SW480 (cell line): ENCODE results near the gene PRSS1.
"Not testable (repeated sequence)": the region's sequence is repeated elsewhere in the genome, so short reads cannot be mapped to it uniquely, and the experiment has no call there.

ENCODE experiments used
- DNase-seq: peaks from one replicate; pipeline ENCODE4 v3.0.0-alpha.2; 2016; ENCODE audit warnings: low spot score

PRSS1 gene

DNA sequence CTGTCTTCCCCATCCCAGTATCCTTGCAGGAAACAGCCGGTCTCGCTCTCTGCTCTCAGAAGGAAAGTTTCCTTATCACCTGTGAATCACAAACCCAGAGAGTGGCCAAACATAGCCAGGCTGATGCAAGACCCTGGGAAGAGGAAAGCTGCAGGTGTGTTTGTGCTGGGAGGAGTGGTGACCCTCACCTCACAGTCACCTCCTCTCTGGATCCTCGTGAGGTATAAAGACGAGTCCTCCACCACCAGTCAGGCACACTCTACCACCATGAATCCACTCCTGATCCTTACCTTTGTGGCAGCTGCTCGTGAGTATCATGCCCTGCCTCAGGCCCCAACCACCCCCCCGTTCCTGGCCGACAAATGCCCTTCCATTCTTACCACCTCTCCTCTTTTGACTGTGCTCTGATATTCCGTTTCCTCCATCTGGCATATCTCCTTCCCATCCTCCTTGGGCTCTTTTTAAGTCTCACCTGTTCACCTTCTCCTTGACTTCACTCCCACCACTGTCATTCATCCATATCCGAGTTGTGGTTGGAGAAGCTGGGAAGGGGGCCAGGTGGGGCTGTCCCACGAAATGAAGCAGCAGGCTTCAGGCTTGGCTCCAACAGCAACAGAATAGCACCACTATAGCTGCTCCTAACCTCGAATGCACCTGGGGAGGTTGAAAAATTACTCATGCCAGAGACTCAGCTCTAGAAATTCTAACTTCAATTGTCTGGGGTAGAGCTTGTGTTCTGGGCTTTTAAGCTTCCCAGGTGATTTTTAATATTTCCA lies at the start of gene PRSS1:
PRSS1 (plus strand) TSS at position 255 of the 776 bp plus-strand sequence; CDS start at position 268, 13 bp downstream.
- no peak for DNase-seq

DNA sequence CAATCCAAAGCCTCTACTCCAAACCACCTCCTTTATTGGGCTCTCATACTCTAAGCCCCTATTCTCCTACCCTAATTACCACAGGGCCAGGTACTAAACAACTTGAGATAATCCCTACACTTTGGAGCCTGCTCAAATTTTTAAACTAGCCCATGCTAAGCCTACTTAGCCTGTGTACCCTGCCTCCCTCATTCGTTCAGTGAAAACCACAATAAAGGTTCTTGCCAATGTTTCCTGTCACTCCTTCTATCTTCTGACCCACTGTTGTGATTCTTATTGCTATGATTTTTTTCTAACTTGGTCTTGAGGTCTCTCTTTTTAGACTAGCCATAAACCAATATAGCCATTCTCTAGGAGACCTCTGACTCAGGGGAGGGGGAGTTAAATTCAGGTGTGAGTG lies 48.3 kb upstream of the PRSS1 start:
- DNase-seq = not testable (repeated sequence)

DNA sequence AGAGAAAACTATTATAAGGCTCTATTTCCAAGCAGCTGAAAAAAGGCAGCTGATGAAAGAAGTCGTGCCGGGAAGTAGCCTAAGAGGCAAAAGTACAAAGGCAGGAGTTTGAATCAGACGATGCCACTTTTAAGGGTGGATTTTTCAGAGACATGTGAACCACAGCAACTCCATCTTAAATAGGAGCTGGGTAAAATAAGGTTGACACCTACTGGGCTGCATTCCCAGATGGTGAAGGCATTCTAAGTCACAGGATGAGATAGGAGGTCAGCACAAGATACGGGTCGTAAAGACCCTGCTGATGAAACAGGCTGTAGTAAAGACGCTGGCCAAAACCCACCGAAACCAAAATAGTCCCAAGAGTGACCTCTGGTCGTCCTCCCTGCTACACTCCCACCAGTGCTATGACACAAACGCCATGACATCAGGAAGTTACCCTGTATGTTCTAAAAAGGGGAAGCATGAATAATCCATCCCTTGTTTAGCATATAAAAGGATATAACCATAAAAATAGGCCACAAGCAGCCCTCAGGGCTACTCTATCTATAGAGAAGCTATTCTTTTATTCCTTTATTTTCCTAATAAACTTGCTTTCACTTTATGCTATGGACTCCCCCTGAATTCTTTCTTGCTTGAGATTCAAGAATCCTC lies 45.5 kb upstream of the PRSS1 start:
- no peak for DNase-seq

DNA sequence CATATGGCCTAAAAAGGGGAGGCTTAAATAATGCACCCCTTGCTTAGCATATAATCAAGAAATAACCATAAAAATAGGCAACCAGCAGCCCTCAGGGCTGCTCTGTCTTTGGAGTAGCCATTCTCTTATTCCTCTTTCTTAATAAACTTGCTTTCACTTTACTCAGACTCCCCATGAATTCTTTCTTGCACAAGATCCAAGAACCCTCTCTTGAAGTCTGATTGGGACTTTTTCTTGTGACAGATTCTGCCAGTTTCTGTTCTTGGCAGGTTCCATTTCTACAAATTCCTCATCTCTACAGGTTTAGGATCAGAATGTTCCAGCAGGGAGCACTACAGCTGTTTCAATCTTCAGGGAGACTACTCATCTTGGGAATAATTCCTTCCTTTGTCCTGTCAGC lies 40.5 kb upstream of the PRSS1 start:
- not testable (repeated sequence) for DNase-seq

DNA sequence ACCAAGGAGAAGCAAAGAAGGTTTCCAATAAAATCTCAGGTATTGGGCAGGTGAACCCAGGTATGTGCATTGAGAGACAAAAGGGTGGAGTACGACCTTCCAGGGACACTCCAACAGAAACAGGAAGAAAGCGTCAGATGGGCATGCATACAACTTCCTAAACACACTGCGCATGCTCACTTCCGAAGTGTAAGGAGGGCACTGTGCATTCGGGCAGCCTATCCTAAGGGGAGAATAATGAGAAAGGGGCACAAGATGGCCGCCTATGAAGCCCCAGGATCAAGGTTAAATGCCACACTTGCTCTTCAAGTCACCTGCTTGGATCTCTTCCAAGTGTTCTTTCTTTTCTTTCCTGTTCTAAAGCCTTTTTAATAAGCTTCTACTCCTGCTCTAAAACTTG lies 39.4 kb upstream of the PRSS1 start:
- DNase-seq = no peak

DNA sequence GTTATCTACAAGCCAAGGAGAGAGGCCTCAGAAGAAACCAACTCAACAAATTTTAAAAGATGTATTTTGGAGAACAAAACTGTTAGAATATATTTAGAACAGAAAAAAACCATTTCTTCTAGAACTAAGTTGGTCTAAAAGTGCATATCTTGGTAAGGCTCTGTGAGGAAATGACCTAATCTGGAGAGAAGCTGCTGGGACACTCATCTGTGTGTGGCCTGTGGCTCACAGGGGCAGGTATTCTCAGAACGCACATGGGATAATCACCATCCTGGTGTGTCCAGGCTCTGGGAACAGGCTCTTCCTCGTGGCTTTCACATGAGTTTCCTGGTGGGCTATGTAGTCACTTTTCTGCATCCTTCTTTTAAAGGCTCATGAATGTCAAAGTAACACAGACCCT lies 38.1 kb upstream of the PRSS1 start:
- DNase-seq = no peak

DNA sequence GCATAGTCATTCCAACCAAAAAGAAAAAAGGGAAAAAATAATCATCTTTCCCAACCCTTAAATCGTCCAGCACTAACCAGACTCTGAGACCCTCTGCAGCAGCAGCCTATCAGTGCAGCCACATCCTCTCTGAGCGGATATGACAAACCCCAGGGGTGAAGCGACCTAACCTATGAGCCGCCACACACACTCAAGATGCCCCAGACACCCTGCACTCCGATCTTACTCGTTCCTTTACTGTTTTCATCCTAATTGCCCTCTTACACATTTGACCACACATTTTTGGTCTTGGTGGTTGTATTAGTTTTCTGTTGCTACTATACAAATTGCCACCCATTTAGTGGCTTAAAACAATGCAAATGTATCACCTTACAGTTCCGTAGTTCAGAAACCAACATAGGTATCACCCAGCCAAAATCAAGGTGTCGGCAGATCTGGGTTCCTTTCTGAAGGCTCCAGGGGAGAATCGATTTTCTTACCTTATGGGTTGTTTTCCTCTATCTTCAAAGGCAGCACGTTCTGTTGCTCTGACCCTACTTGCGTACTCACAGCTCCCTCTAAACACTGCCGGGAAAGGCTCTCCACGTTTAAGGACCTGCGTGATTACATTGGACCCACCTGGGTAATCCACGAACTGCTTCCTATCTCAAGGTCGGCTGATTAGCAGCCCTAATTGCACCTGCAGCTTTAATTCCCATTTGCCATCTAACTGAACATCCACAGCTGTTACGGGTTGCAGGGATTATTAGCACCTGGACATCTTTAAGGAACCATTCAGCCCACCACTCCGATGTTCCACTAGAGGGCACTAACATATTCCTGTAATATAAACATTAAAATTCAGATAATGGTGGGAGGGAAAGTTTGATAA lies 37.3 kb upstream of the PRSS1 start:
- DNase-seq = peak; percentile 55

DNA sequence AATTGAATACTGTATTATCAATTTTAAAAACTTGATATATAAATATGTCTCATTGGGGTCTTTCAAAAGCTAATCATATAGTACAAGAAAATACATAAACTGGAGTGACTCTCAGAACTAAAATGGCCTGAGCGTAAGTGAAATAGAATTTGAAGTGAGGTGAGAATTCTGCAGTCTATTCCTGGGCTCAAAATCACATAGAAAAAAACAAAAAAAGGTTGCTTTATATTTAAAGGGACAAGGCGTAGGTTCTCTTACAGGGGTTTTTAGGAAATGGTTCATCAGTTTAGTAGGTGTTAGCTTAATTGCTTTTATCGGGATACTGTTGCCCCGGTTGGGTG lies 36.7 kb upstream of the PRSS1 start:
- DNase-seq = no peak

DNA sequence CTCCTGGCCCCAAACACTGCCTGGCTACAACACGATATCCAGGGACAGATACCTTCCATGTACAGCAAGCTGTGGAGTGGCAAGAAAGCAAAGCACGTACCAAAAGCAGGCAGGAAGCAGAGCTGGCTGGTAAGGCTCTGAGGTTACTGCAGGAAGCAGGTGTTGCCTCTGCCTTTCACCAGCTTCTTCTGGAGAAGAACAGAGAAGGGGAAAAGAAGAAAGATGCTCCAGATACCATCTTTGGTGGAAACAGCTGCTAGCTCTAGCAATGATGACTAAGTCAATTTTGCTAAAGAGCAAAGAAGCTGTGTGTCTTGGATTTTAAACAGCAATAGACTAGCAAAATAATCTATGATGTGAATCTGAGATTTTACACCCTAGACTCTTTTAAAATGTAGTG lies 34.9 kb upstream of the PRSS1 start:
- no peak for DNase-seq

DNA sequence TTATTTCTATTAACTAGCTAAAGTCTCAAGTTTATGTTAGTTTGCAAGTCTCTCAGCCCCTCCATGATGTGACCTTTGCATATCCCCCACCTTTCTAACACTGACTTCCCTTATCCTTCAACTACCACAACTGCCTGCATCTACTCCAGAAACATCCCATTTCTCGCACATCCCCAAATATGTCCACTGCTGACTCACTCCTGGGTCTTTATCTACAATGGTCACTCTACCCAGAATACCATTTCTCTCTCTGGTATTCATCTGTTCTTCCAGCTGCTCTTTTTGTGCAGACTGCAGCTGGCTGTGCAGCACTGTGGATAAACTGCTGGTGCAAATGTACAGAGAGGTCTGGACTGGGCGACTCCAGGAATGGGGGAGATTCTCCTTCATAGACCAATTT lies 32.7 kb upstream of the PRSS1 start:
- no peak for DNase-seq

DNA sequence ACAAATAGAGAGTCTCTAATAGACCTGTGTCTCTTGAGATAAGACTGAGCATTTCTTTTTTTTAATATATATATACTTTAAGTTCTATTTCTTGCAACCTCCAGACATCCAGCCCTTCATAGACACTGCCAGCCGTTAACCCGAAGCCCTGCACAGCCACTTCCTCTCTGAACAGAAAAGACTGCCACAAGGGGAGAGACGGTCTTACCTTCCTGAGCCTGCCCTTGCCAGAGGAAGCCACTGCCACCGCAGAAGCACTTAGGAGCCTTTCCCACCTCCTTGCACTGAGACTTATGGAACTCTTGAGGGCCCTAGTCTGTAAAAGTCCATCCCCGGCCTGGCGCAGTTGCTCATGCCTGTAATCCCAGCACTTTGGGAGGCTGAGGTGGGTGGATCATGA lies 31.8 kb upstream of the PRSS1 start:
- no peak for DNase-seq

DNA sequence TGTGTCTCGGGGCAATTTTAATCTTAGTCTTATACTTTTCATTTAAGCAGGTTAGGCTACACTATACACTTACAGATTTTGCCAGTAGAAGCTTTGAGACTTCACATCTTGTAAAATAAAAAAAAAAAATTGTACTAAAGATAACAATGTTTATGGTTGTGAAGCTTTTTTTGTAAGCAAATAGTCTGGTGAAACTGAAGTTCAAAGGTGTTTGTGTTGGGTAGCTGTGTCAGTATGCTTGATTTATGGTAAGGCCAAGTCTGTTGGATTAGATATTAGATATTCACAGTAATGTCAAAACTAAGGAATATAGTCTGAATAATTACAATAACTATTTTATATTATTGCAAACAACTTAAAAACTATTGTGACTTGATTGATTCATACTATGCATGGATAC lies 31.0 kb upstream of the PRSS1 start:
- no peak for DNase-seq

DNA sequence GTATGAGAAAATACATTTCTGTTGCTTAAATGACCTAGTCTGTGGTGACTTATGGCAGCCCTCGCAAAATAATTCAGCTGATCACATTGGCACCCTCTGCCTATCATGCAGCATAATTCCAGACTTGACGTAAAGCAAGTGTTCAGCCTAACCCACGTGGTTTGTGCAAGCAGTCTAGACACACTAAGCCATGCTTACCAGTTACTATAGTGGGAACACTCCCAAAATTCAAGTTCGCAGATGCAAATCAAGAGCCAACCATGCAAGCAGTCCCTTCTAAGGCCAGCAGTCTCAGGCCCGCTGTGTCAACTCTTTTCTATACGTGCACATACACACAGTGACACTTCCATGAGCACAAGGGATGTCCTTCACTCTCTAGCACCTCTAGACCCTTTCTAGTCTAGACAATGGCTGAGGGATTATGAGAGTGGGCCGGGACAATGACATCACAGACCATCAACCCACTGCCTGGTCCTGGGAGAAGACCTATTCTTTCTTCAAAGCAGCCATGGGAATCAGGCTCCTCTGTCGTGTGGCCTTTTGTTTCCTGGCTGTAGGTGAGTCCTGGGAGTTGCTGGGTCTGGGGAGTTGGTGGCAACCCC lies 29.0 kb upstream of the PRSS1 start:
- no peak for DNase-seq

DNA sequence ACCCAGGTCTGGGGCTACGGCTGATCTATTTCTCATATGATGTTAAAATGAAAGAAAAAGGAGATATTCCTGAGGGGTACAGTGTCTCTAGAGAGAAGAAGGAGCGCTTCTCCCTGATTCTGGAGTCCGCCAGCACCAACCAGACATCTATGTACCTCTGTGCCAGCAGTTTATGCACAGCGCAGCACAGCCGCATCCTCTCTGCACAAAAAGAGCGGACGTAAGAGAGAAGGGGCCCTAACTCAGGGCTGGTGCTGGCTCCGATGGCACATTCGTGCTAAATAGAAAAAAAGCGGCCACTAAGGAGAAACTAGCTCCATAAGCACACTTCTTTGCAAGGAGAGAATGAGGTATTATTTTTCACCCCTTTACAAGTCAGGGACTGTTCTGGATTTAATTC lies 28.3 kb upstream of the PRSS1 start:
- DNase-seq = no peak

DNA sequence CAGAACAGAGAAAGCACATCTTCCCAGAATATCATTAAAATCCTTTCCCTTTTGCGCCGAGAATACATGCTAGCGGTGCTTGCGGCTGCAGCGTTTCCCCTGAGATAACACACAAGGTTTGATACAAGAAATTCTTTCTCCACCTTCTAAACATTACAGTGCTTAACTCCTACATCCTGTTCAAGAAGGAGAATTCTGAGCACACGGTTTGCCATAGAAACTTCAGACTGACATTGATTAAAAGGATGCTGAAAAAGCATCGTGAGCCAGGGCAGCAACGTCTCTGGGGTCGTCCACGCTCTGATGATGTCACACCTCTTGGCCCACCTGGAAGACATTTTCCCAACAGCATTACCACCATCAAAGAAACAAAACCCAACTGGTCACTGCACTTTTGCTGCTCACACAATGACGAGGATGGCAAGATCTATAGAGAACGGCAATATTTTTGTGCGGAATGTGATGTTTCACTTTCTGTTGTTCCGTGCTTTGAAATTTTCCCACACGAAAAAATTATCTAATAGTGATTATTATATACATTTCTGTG lies 27.0 kb upstream of the PRSS1 start:
- DNase-seq = no peak

DNA sequence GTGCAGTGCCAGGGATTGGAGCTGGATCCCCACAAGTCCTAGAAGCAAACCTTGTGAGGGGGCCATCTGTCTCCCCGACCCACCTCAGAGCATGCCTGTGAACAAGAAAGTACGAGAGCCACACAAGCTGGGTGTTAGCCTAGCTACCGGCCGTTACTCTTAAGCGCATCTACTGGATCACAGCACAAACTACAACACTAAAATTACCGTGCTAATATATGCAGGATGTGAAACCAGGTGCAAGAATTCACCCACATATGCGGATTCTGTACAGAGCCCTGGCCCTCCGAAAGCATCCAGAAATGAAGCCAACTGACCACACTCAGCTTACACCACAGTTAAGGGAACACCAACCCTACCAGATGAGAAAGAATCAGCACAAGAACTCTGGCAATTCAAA lies 16.0 kb upstream of the PRSS1 start:
- DNase-seq = no peak

DNA sequence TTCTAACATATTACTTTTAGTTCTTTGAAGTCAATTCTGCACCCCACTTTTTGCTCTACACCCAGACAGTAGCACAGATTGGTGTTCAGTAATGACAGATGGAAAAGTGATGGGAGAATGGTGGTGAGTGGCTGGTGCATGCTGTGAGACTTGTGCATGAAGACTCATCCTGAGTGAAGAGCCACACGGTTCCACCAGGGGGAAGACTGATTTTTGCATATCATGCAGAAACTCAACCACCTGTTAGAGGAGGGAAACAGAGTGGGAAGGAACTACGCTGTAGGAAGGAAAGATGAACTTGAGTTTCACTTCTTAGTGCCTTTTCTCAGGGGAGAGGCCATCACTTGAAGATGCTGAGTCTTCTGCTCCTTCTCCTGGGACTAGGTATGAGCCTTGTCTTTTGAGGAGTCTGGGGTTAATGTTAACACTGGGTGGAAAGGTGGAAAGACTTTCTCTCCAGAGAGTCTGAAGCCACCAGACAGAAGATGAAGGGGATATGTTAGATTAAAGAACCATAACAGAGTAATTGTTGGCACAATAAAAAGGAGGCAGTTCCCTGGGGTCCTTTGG lies 9.3 kb upstream of the PRSS1 start:
- DNase-seq = no peak

DNA sequence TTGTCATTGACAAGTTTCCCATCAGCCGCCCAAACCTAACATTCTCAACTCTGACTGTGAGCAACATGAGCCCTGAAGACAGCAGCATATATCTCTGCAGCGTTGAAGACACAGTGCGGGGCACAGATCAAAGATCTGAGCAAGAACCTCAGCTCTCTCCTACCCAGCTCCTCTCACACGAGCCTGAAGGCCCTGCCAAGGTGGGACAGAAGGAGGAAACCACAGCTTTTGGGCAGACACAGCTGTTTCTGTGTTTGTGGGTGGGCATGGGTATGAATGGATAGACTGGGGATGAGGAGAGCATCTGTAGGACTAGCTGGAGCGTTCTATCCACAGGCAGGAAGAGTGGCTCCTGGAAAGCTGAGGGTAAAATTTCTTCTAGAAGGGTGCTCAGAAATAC lies 8.5 kb upstream of the PRSS1 start:
- DNase-seq = no peak

DNA sequence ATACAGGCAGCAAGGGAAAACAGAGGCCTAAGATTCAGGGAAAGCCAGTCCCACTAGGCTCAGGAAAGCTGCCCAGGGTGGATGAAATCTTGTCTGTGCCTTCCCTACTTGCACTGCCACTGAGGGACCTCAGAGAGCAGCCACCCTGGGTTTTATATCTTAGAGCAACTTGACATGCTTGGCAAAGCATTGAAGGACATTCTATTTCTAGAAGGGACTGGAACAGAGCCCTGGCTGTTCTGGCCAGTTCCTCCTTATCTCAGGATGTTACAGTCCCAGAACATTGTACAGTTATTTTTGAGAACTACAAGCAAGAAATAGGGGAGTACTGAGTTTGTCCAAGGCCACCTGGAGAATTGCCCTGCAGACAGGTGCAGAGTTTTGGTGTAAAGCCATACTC lies 7.3 kb upstream of the PRSS1 start:
- DNase-seq = not testable (repeated sequence)

DNA sequence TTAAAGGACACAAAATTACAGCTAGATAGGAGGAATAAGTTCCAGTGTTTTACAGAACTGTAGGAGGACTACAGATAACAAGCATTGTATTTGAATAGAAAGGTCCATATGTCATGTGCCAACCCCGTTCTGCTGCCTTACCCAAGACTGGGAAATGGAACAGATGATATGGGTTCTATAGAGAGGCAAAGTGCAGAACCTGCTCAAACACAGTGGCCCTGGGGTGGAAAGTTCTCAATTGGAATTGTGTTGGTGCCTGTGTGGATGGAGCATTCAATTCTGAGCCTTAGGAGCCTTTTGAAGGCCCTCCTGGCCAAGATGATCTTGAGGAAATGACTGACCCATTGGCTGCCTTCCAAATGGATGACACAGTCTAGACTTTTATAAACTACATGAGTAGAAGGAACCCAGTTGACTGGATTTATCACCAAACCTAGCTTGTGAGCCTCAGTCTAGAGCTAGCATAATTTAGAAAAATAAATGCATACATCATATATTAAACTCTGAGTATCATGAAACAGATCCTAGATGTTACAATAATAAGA lies 4.1 kb upstream of the PRSS1 start:
- DNase-seq = no peak

DNA sequence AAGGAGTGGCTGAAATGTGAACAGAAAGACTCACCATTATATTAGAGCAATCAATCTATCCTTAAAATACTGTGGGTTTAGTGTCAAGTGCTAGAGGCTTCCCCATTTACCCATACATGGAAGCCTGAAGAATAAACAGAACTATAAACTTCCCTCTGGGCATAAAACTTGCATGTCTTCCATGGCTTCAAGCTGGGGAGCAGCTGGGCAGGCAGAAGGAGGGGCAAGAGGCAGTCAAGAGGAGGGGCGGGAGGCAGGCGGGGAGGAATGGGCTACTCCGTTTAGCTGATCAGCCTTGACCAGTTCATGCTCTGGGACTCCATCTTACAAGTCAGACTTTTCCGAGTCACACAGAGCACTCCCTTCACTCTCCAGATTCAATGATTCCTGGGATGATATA lies 3.5 kb upstream of the PRSS1 start:
- DNase-seq = no peak

DNA sequence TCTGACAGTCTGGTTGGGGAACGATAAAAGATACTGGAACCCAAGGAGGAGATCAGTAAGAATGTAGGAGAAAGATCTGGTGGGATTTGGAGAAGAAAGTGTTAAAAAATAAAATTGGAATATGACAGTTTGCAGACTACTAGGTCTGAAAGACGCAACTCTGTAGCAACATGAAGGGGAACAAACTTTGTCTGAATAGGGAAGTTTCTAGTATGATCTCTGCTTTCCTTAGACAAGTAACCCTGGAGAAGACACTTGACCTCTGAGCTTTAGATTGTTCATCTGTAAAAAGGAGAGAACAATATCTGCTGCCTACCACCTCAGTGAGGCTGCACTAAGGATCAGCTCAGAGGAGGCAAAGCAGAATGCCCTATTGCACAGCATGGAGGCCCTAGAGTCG lies 3.0 kb upstream of the PRSS1 start:
- no peak for DNase-seq
